Measurements from ENCODE around the gene ANKRD36.
"Not testable (repeated sequence)": the region's sequence is repeated elsewhere in the genome, so short reads cannot be mapped to it uniquely, and the experiment has no call there.

ANKRD36 gene

GRCh38 chr2:97197251-97197650 is 84.3 kb downstream of the ANKRD36 start:
- not testable (repeated sequence) for H3K4me3 ChIP-seq (ENCODE audit: low read depth, low read length); DNase-seq (ENCODE audit: low read depth)

- peak; percentile 17 for DNase-seq (ENCODE audit: low read depth)
- H3K4me3 ChIP-seq (ENCODE audit: low read depth, low read length), result not testable (repeated sequence)
Measured at GRCh38 chr2:97200887-97201286, 87.9 kb downstream of the ANKRD36 start.

DNA sequence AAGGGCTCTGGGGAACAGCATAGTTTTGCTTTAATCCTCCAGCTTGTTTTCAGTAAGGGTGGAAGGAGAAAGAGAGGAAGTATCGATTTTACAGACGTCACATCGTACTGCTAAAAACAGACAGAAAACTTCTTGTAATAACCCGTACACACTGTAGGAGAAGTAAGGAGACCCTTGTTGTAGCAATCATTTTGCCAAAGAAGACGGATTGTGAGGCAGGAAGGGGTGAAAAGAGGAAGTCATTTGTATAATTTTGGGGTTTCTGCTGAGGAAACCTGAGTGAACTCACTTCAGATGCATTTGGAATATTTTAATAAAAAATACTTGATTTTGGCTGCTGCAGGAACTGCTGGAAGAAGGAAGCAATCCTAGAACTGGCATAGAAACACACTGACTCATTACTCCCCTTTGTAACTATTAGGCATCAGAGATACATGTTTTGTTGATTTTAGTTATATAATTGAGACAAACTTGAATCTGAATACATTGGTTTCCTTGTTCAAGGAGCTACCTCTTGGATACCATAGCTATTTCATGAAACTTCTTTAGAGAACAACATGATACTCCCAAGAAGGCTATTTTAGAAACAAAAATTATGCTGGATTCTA is 89.8 kb downstream of the ANKRD36 start:
- peak; percentile 32 for DNase-seq (ENCODE audit: low read depth)
- not testable (repeated sequence) for H3K4me3 ChIP-seq (ENCODE audit: low read depth, low read length)

GRCh38 chr2:97210325-97210724 is 97.4 kb downstream of the ANKRD36 start:
- DNase-seq (ENCODE audit: low read depth), result no peak
- no peak overlapping the region for H3K4me3 ChIP-seq (ENCODE audit: low read depth, low read length)
- TF ChIP-seq MYC (IDR thresholded peaks at IDR 0.05; ENCODE audit: low read depth, low read length) (no peak), CTCF (IDR thresholded peaks at IDR 0.05; ENCODE audit: low read depth, low read length) (no peak), POLR2A (IDR thresholded peaks at IDR 0.05; ENCODE audit: extremely low read depth, insufficient read length) (no peak)
- TF ChIP-seq, protein P1, sequence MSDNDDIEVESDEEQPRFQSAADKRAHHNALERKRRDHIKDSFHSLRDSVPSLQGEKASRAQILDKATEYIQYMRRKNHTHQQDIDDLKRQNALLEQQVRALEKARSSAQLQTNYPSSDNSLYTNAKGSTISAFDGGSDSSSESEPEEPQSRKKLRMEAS (IDR thresholded peaks at IDR 0.05; ENCODE audit: low read depth, low read length), result no peak

- H3K4me3 ChIP-seq (ENCODE audit: low read depth, low read length); DNase-seq (ENCODE audit: low read depth): not testable (repeated sequence)
Measured at GRCh38 chr2:97215025-97215424, 102.1 kb downstream of the ANKRD36 start.

- not testable (repeated sequence) for DNase-seq (ENCODE audit: low read depth); H3K4me3 ChIP-seq (ENCODE audit: low read depth, low read length)
Measured at GRCh38 chr2:97230848-97231585, 118.1 kb downstream of the ANKRD36 start.

- not testable (repeated sequence) for H3K4me3 ChIP-seq (ENCODE audit: low read depth, low read length); DNase-seq (ENCODE audit: low read depth)
Measured at GRCh38 chr2:97232981-97233380, 120.0 kb downstream of the ANKRD36 start.

DNA sequence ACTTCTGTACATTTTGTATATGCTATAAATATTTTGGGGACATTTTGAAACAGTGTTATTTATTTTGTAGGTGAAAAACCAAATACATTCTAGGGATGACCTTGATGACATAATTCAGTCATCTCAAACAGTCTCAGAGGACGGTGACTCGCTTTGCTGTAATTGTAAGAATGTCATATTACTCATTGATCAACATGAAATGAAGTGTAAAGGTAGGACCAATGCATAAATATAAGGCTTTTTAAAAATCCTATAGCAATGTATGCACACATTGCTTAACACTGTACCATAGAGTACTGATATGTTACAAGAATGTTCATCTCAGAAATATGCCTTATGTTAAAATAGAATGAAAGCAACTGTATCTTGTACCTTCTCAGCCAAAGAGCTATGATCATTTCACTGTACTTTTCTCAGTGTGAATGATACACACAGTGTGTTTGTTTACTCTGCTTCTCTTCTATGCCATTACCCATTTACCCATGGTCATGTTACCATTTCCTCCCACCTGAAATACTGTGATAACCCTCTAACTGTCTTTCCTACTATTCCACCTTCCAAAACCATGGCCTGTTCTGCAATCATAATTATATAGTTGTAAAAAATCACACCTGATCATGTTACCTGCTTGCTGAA is 120.8 kb downstream of the ANKRD36 start:
- not testable (repeated sequence) for DNase-seq (ENCODE audit: low read depth)

GRCh38 chr2:97261192-97261591 is 148.2 kb downstream of the ANKRD36 start:
- not testable (repeated sequence) for H3K4me3 ChIP-seq (ENCODE audit: low read depth, low read length); DNase-seq (ENCODE audit: low read depth)

More for the DNA sequence above, 120.8 kb downstream of the ANKRD36 start:
- H3K4me3 ChIP-seq (ENCODE audit: low read depth, low read length), result not testable (repeated sequence)

- H3K4me3 ChIP-seq (ENCODE audit: low read depth, low read length); DNase-seq (ENCODE audit: low read depth): not testable (repeated sequence)
Measured at GRCh38 chr2:97266449-97266848, 153.5 kb downstream of the ANKRD36 start.

DNA sequence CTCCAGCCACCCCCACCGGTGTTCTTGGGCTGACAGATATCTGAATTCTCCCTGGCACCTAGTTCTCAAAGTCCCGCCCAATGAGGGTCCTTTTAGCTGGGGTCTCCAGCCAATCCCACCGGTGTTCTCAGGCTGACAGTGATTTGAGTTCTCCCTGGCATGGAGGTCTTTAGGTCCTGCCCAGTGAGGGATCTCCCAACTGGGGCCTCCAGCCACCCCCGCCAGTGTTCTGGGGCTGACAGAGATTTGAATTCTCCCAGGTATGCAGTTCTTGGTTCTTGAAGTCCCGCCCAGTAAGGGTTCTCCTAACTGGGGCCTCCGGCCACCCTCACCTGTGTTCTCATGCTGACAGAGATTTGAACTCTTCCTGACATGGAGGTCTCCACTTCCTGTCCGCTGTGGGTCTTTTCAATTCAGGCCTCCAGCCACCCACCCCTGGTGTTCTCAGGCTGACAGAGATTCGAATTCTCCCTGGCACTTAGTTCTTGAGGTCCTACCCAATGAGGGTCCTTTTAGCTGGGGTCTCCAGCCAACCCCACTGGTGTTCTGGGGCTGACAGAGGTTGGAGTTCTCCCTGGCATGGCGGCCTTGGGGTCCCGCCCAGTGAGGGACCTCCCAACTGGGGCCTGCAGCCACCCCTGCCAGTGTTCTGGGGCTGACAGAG is 154.6 kb downstream of the ANKRD36 start:
- no peak overlapping the region for H3K4me3 ChIP-seq (ENCODE audit: low read depth, low read length)
- no peak for TF ChIP-seq MYC (IDR thresholded peaks at IDR 0.05; ENCODE audit: low read depth, low read length)
- no peak for TF ChIP-seq POLR2A (IDR thresholded peaks at IDR 0.05; ENCODE audit: extremely low read depth, insufficient read length)
- TF ChIP-seq, protein P1 (IDR thresholded peaks at IDR 0.05; ENCODE audit: low read depth, low read length), result no peak
- no peak for TF ChIP-seq CTCF (IDR thresholded peaks at IDR 0.05; ENCODE audit: low read depth, low read length)
- DNase-seq (ENCODE audit: low read depth), result no peak

- DNase-seq (ENCODE audit: low read depth); H3K4me3 ChIP-seq (ENCODE audit: low read depth, low read length): not testable (repeated sequence)
Measured at GRCh38 chr2:97268075-97268591, 155.2 kb downstream of the ANKRD36 start.

DNA sequence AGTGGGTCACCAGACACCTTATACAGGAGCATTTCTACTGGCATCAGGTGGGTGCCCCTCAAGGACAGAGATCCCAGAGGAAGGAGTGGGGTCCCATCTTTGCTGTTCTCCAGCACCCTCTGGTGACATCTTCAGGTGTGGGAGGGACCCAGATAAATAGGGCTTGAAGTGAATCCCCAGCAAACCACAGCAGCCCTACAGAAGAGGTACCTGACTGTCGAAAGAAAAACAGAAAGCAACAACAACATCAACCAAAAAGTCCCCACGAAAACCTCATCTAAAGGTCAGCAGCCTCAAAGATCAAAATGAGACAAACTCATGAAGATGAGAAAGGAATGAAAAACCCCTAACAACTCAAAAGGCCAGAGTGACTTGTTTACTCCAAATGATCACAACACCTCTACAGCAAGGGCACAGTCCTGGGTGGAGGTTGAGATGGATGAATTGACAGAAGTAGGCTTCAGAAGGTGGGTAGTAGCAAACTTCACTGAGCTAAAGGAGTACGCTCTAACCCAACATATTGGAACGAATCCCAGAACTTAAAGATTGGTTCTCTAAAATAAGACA is 163.4 kb downstream of the ANKRD36 start:
- not testable (repeated sequence) for DNase-seq (ENCODE audit: low read depth)

GRCh38 chr2:97285187-97285586 is 172.2 kb downstream of the ANKRD36 start:
- H3K4me3 ChIP-seq (ENCODE audit: low read depth, low read length); DNase-seq (ENCODE audit: low read depth): not testable (repeated sequence)

More for the DNA sequence above, 163.4 kb downstream of the ANKRD36 start:
- H3K4me3 ChIP-seq (ENCODE audit: low read depth, low read length), result not testable (repeated sequence)
